ENCODE data around the gene CHRNA1. TPM values are rescaled to one million over a fixed set of nuclear protein-coding genes. Genes with fewer than 3 reads are reported as not detected.

The CHRNA1 gene
- total and polyA plus RNA-seq, 2 of the 13 experiments (the other 11 are each of a cell fraction or from before 2014, with no cell fraction given): not detected

DNA sequence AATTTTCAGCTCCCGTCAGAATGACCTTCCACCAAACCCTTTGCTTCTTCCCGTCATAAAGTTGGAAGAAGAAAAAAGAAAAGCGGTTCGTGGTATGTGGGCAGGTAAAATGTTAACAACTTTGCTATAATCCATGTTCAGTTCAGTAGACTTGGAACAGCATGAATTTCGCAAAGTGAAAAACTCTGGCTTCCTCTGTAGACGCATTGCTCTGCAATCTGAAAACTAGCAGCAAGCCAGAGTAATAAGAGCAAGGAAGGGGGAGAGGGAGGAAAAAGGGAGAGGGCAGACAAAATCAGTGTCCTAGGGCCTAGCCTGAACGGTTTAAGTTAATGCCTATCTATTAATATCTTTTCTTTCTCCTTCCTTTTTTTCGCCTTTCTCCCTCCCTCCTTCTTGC, 26.7 kb upstream of the CHRNA1 start:
- H3K9me3 ChIP-seq (ENCODE audit: low read length): no peaks in the 10 kb centered on the region
- ChIA-PET POLR2A (no interaction called here), CTCF (ENCODE audit: low intra/inter-chr PET ratio, low total read pairs) (no interaction called here)
- DNase-seq (ENCODE audit: low spot score) (no peak), ATAC-seq (no peak), FAIRE-seq (no peak)
- no peak overlapping the region for H3K27ac ChIP-seq (ENCODE audit: extremely low read length, insufficient read depth, low read length)
- BruUV-seq (replicated peaks): no TSS peak
- no peaks in the 10 kb centered on the region for H3K79me2 ChIP-seq (ENCODE audit: insufficient read depth, low read length)
- WGBS (ENCODE audit: low lambda C conversion rate): 16% methylated on average over 8 of the region's 8 CpGs
- TF ChIP-seq SNRNP70 (IDR thresholded peaks at IDR 0.05; ENCODE audit: low read depth, low read length): no peak
- TF ChIP-seq ZZZ3 (CRISPR knock-in tag; IDR thresholded peaks at IDR 0.05; ENCODE audit: borderline replicate concordance): no peak
- TF ChIP-seq ZNF777 (CRISPR knock-in tag; IDR thresholded peaks at IDR 0.05): no peak
- TF ChIP-seq, protein P1, sequence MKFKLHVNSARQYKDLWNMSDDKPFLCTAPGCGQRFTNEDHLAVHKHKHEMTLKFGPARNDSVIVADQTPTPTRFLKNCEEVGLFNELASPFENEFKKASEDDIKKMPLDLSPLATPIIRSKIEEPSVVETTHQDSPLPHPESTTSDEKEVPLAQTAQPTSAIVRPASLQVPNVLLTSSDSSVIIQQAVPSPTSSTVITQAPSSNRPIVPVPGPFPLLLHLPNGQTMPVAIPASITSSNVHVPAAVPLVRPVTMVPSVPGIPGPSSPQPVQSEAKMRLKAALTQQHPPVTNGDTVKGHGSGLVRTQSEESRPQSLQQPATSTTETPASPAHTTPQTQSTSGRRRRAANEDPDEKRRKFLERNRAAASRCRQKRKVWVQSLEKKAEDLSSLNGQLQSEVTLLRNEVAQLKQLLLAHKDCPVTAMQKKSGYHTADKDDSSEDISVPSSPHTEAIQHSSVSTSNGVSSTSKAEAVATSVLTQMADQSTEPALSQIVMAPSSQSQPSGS (CRISPR knock-in tag; IDR thresholded peaks at IDR 0.05): no peak
- TF ChIP-seq JUNB (CRISPR knock-in tag; IDR thresholded peaks at IDR 0.05; ENCODE audit: borderline replicate concordance): no peak
- TF ChIP-seq MYC (CRISPR knock-in tag; IDR thresholded peaks at IDR 0.05; ENCODE audit: borderline replicate concordance): no peak
- no peak for TF ChIP-seq ZNF224 (CRISPR knock-in tag; IDR thresholded peaks at IDR 0.05)
- in situ Hi-C loops (cut with HindIII; ENCODE audit: extremely low pct_ligation_motif_present, low pct_unique_long_range_greater_than_20kb): no loop called here
- H3K4me1 ChIP-seq (ENCODE audit: insufficient read depth, low read length): no peaks in the 10 kb centered on the region
- H3K9ac ChIP-seq (ENCODE audit: insufficient read depth, low read depth, low read length): no peak overlapping the region
- H3K4me3 ChIP-seq (replicated peaks in 1 of 3; ENCODE audit: insufficient read depth in 1 of 3, low read depth in 2 of 3, low read length in 3 of 3): no peak overlapping the region
- H2AFZ ChIP-seq (ENCODE audit: low read length): no peak overlapping the region
- no peak overlapping the region for H3K4me2 ChIP-seq (ENCODE audit: low read depth, low read length)
- H3K36me3 ChIP-seq (replicated peaks in 1 of 2; ENCODE audit: control insufficient read depth in 1 of 2, insufficient read depth in 2 of 2, low read length in 2 of 2): no peaks in the 10 kb centered on the region
- no peaks in the 10 kb centered on the region for H4K20me1 ChIP-seq (ENCODE audit: insufficient read depth, low read length)
- intact Hi-C loops (cut with micrococcal nuclease; ENCODE audit: unreplicated experiment): no loop called here
- peaks cover 3 to 37% of the 10 kb centered on the region in 2 experiments; a peak in 3 of 5 replicates for H3K27me3 ChIP-seq (ENCODE audit: control insufficient read depth in 1 of 2, insufficient read depth in 2 of 2, low read length in 2 of 2)

GRCh38 chr2:174789001-174789400, 24.7 kb upstream of the CHRNA1 start:
- intact Hi-C loops (cut with micrococcal nuclease; ENCODE audit: unreplicated experiment): no loop called here
- Histone ChIP-seq H3K4me1 (ENCODE audit: insufficient read depth, low read length) (no peaks in the 10 kb centered on the region), H3K9ac (ENCODE audit: insufficient read depth, low read depth, low read length) (no peak overlapping the region), H2AFZ (ENCODE audit: low read length) (no peak overlapping the region), H3K9me3 (ENCODE audit: low read length) (no peaks in the 10 kb centered on the region), H3K79me2 (ENCODE audit: insufficient read depth, low read length) (no peaks in the 10 kb centered on the region), H3K27me3 (ENCODE audit: control insufficient read depth in 1 of 2, insufficient read depth in 2 of 2, low read length in 2 of 2) (peaks cover 3 to 37% of the 10 kb centered on the region in 2 experiments; a peak in 3 of 5 replicates), H3K4me3 (replicated peaks in 1 of 3; ENCODE audit: insufficient read depth in 1 of 3, low read depth in 2 of 3, low read length in 3 of 3) (no peak overlapping the region), H3K36me3 (replicated peaks in 1 of 2; ENCODE audit: control insufficient read depth in 1 of 2, insufficient read depth in 2 of 2, low read length in 2 of 2) (no peaks in the 10 kb centered on the region), H3K27ac (ENCODE audit: extremely low read length, insufficient read depth, low read length) (no peak overlapping the region), H4K20me1 (ENCODE audit: insufficient read depth, low read length) (no peaks in the 10 kb centered on the region), H3K4me2 (ENCODE audit: low read depth, low read length) (no peak overlapping the region)
- BruUV-seq (replicated peaks): no TSS peak
- TF ChIP-seq ARNTL (CRISPR knock-in tag; IDR thresholded peaks at IDR 0.05) (no peak), HMGA1 (CRISPR knock-in tag; conservative IDR thresholded peaks at IDR 0.05) (no peak), ZNF616 (CRISPR knock-in tag; IDR thresholded peaks at IDR 0.05; ENCODE audit: low read depth) (no peak)
- ChIA-PET CTCF (ENCODE audit: low intra/inter-chr PET ratio, low total read pairs) (no interaction called here), POLR2A (no interaction called here)
- FAIRE-seq (no peak), ATAC-seq (peak; percentile 35; the same call in 1 of the 3 replicates), DNase-seq (ENCODE audit: low spot score) (no peak)
- 33% methylated on average over 16 of the region's 16 CpGs for WGBS (ENCODE audit: low lambda C conversion rate)
- in situ Hi-C loops (cut with HindIII; ENCODE audit: extremely low pct_ligation_motif_present, low pct_unique_long_range_greater_than_20kb): no loop called here
